DLD1 (cell line): ENCODE measurements around the gene PSMD9.
"Not testable (repeated sequence)": the region's sequence is repeated elsewhere in the genome, so short reads cannot be mapped to it uniquely, and the experiment has no call there.

Source experiments
- in situ Hi-C: cut with HindIII; loops from 2 replicates; pipeline ENCODE4 v1.10.0; 2017; ENCODE audit warnings: low sequenced_read_pairs

The PSMD9 gene, protein sequence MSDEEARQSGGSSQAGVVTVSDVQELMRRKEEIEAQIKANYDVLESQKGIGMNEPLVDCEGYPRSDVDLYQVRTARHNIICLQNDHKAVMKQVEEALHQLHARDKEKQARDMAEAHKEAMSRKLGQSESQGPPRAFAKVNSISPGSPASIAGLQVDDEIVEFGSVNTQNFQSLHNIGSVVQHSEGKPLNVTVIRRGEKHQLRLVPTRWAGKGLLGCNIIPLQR

GRCh38 chr12:121888478-121889273, at the start of gene PSMD9:
Gene PSMD9 (plus strand): TSS chr12:121888790. CDS start chr12:121888857, 67 bp downstream.
- in situ Hi-C loops: no loop called here

- in situ Hi-C loops: no loop called here
Observed at GRCh38 chr12:121839106-121839992, 49.2 kb upstream of the PSMD9 start.

- in situ Hi-C loops: no loop called here
Observed at GRCh38 chr12:121839993-121840761, 48.4 kb upstream of the PSMD9 start.

- in situ Hi-C loops: no loop called here
Observed at GRCh38 chr12:121843236-121843982, 45.2 kb upstream of the PSMD9 start.

DNA sequence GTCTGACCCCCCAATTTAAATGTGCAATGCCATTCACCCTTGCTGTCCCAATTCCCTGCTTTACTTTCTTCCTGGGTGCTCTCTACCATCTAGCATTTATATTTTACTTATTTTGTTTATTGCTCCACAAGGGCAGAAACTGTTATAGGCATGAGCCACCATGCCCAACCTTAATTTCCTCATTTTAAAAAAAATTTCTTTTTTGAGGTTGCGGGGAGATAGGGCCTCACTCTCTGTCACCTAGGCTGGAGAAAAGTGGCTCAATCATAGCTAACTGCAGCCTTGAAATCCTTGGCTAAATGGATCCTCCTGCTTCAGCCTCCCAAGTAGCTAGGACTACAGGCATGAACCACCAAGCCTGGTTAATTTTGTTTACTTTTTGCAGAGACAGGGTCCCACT, 42.9 kb upstream of the PSMD9 start:
- in situ Hi-C loops: no loop called here

DNA sequence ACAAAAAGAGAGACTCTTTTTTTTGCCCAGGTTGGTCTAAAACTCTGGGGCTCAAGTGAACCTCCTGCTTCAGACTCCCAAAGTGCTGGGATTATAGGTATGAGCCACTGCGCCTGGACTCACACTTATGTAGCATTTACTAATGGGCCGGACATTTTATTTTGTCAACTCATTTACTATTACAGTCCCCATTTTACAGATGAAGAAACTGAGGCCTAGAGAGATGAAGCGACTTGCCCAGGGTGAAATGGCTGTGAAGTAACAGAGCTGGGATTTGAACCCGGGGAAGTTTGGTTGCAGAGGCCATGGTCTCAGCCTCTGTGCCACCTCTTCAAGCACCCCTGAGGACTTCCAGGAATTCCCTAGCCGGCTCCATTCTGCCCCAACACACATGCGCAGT, 39.4 kb upstream of the PSMD9 start:
- in situ Hi-C loops: no loop called here

DNA sequence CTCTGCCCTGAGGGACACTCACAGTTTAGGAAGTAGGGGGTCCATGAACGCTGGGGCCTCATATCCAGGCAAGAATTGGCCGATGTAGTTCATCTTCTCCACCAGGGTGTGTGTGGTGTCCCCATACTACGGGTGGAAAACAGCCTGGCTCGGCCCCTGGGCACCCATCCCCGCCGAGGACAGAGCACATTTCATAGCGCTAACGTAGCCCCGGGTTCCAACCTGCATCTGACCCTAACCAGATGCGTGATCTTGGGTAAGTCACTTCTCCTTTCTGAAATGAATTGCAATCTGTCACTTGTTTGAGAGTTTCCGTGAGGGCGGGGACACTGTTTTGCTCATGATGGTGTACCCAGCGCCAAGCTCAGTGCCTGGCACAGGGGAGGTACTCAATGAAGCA, 38.9 kb upstream of the PSMD9 start:
- in situ Hi-C loops: no loop called here

GRCh38 chr12:121852392-121852791, 36.2 kb upstream of the PSMD9 start:
- in situ Hi-C loops: not testable (repeated sequence)

GRCh38 chr12:121857322-121858246, 31.0 kb upstream of the PSMD9 start:
- in situ Hi-C loops: no loop called here

GRCh38 chr12:121858318-121858661, 30.3 kb upstream of the PSMD9 start:
- in situ Hi-C loops: no loop called here

GRCh38 chr12:121858662-121859572, 29.7 kb upstream of the PSMD9 start, which contains the start of gene HPD:
Gene HPD (minus strand): TSS chr12:121858859. CDS start chr12:121858823, 36 bp downstream.
- in situ Hi-C loops: no loop called here

- in situ Hi-C loops: no loop called here
Observed at GRCh38 chr12:121860257-121860656, 28.3 kb upstream of the PSMD9 start.

DNA sequence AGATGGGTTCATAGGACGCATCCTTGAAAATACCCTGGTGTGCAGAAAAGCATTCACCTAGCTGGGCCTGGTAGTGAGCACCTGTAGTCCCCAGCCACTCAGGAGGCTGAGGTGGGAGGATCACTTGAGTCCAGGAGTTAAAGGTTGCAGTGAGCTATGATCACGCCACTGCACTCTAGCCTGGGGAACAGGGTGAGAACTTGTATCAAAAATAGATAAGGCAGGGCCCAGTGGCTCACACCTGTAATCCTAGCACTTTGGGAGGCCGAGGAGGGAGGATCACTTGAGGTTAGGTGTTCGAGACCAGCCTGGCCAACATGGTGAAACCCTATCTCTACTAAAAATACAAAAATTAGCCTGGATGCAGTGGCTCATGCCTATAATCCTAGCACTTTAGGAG, 27.9 kb upstream of the PSMD9 start:
- in situ Hi-C loops: not testable (repeated sequence)

DNA sequence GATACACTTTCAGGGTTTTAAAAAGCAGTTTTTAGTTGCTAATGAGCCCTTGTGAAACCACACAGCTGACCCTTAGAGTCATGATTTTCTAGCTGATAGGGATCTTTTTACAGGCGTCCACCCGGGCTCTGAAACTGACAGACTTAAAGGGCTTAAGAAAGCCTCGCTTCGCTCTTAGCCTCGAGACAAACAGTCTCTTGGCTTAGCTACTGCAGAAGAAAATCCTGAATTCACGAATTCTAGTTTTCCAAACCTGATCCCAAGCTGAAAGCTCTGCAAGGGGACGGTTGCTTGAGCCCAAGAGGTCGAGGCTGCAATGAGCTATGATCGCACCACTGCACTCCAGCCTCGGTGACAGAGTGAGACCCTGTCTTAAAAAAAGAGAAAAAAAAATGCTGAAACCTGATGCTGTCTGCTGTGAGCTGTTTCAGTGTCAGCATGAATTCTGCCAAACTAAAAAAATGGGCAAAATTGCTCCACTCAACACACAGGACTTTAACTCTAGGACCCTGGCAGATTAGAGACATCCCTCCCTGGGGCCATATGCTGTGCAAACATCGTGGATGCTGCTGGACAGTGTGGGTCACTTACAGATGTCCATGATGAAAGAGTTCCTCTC, 26.8 kb upstream of the PSMD9 start:
- in situ Hi-C loops: no loop called here

GRCh38 chr12:121866331-121866730, 22.3 kb upstream of the PSMD9 start:
- in situ Hi-C loops: no loop called here

- in situ Hi-C loops: not testable (repeated sequence)
Observed at GRCh38 chr12:121869229-121869628, 19.4 kb upstream of the PSMD9 start.

- in situ Hi-C loops: no loop called here
Observed at GRCh38 chr12:121871467-121871866, 17.1 kb upstream of the PSMD9 start.
